Fibroblast of lung (primary cell): ENCODE data around the gene HACD2.

ENCODE experiments used
- CTCF ChIP-seq, 2 donors: IDR thresholded peaks in 1 of 2; conservative IDR thresholded peaks in 1 of 2; 1 replicate in 1 of 2; 2 replicates in 1 of 2; pipeline ENCODE4 v1.5.1; 2011 to 2012; ENCODE audit warnings: low read length in 2 of 2, control low read depth in 1 of 2, inconsistent platforms in 1 of 2, low read depth in 1 of 2, mild to moderate bottlenecking in 1 of 2
- EZH2 ChIP-seq: IDR thresholded peaks from 2 replicates; pipeline ENCODE4 v1.5.1; 2012; ENCODE audit warnings: low read length, control low read depth, mild to moderate bottlenecking; ENCODE audit errors: missing control alignments

GRCh38 chr3:123527046-123527445 is 57.8 kb downstream of the HACD2 start:
- TF ChIP-seq CTCF (conservative IDR thresholded peaks at IDR 0.05 in 1 of 2, IDR thresholded peaks at IDR 0.05 in 1 of 2; ENCODE audit: low read depth in 1 of 2, low read length in 2 of 2) (no peak), EZH2 (no peak)
